ENCODE data around the gene ELFN1.

The ELFN1 gene

DNA sequence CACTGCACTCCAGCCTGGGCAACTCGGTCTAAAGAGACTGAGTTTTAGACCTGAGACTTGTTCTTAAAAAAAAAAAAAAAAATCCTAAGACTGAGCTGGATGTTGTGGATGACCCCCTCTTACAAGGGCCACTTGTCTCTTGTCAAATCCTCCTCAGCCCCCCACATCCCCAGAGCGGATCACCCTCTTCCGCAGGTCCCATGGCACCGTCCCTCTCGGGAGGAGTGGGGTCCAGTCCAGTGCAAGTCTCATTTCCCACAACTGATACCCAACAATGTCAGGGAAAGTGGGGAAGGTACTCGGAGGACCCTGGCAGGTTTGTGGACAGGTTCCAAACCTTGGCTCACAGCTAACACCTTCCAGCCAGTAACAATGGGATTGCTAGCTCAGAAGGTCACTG is 100.3 kb downstream of the ELFN1 start:
- DNase-seq, result no peak
- TF ChIP-seq POLR2A (IDR thresholded peaks at IDR 0.05; ENCODE audit: low read length), result no peak
- TF ChIP-seq GATA1 (IDR thresholded peaks at IDR 0.05; ENCODE audit: low read depth, low read length), result no peak

DNA sequence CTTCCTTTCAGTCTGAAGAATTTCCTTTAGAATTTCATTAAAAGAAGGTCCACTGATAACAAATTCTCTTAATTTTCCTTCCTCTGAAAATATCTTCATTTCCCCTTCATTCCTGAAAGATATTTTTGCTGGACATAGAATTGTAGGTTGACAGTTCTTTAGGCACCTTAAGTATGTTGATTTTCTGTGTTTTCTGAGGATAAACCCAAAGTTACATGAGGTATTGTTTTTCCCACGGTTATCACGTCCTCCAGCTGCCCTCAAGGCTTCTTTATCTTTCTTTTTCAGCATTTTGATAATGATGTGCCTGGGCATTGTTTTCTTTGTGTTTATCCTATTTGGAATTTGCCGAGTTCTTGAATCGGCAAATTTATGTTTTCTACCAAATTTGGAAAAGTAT is 105.3 kb downstream of the ELFN1 start:
- TF ChIP-seq POLR2A (IDR thresholded peaks at IDR 0.05; ENCODE audit: low read length) (no peak), GATA1 (IDR thresholded peaks at IDR 0.05; ENCODE audit: low read depth, low read length) (no peak)
- DNase-seq, result no peak

- DNase-seq, result no peak
- TF ChIP-seq GATA1 (IDR thresholded peaks at IDR 0.05; ENCODE audit: low read depth, low read length), result no peak
- TF ChIP-seq POLR2A (IDR thresholded peaks at IDR 0.05; ENCODE audit: low read length), result no peak
These were observed 107.0 kb downstream of the ELFN1 start for GRCh38 chr7:1777122-1777521.

DNA sequence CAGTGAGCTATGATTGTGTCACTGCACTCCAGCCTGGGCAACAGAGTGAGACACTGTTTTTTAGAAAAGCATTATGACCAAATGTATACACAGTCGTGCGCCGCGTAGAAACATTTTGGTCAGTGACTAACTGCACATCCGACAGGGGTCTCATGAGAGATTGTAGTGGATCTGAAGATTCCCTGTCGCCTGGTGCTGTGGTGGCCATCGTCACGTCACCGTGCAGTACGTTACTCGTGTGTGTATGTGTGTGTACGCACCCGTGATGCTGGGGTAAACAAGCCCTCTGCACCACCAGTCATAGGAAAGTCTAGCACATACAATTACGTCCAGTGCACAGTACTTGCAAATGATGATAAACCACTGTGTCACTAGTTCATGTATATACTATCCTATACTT is 109.4 kb downstream of the ELFN1 start:
- DNase-seq, result no peak

GRCh38 chr7:1781369-1781768 is 111.3 kb downstream of the ELFN1 start:
- TF ChIP-seq POLR2A (IDR thresholded peaks at IDR 0.05; ENCODE audit: low read length), result no peak
- no peak for TF ChIP-seq GATA1 (IDR thresholded peaks at IDR 0.05; ENCODE audit: low read depth, low read length)
- DNase-seq, result no peak

More for the DNA sequence above, 109.4 kb downstream of the ELFN1 start:
- TF ChIP-seq GATA1 (IDR thresholded peaks at IDR 0.05; ENCODE audit: low read depth, low read length) (no peak), POLR2A (IDR thresholded peaks at IDR 0.05; ENCODE audit: low read length) (no peak)

DNA sequence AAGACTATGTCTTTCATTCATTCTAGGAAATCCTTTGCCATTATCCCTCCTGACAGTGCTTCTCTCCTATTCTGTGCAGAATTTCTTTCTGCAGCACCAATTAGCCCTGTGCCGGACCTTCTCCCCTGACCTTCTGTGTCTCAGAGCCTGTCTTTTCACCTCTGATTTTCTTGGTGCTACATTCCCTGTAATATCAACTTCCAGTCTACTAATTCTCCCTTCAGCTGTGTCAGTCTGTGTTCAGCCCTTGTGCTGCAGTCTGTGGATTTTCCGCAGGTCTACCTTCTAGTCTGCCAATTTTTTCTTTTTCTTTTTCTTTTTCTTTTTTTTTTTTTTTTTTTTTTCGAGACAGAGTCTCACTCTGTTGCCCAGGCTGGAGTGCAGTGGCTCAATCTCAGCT is 115.8 kb downstream of the ELFN1 start:
- DNase-seq, result no peak
- TF ChIP-seq POLR2A (IDR thresholded peaks at IDR 0.05; ENCODE audit: low read length), result no peak
- TF ChIP-seq GATA1 (IDR thresholded peaks at IDR 0.05; ENCODE audit: low read depth, low read length), result no peak

DNA sequence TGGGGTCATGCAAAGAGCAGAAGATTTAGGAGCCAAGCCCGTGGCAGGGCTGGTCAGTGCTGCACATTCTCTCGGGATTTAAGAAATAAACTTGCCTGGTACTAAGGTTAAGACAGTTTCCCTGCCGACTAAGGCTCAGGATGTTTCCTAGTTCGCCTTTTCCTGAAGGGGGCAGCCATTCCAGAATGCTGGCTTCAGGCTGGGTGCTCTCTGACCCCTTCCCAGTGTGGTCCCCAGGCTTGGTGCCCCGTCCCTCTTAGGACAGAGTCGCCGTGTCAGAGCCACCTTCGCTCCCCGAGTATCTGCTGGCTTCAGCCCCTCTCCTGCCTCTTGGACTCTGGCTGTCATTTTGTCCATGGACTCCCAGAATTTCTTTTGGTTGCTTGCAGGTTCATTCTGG is 117.2 kb downstream of the ELFN1 start:
- no peak for TF ChIP-seq POLR2A (IDR thresholded peaks at IDR 0.05; ENCODE audit: low read length)
- TF ChIP-seq GATA1 (IDR thresholded peaks at IDR 0.05; ENCODE audit: low read depth, low read length), result no peak
- DNase-seq, result no peak

DNA sequence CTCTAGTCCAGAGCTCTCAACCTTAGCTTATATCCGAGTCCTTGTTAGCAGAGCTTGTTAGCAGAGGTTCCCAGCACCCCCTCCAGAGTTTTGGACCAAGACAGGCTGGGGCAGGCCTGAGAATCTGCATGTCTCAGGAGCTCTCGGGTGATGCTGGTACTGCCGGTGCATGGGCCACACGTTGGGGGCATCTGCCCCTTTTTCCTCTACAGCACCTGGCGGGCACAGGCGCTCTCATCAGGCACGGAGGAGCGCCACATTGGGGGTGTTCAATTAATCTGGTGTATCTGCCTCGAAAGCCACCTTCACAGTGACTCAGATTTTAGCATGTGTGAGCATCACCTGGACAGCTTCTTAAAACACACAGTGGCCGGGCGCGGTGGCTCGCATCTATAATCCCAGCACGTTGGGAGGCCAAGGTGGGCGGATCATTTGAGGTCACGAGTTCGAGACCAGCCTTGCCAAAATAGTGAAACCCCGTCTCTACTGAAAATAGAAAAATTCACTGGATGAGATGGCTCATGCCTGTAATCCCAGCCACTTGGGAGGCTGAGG is 117.7 kb downstream of the ELFN1 start:
- DNase-seq, result no peak

DNA sequence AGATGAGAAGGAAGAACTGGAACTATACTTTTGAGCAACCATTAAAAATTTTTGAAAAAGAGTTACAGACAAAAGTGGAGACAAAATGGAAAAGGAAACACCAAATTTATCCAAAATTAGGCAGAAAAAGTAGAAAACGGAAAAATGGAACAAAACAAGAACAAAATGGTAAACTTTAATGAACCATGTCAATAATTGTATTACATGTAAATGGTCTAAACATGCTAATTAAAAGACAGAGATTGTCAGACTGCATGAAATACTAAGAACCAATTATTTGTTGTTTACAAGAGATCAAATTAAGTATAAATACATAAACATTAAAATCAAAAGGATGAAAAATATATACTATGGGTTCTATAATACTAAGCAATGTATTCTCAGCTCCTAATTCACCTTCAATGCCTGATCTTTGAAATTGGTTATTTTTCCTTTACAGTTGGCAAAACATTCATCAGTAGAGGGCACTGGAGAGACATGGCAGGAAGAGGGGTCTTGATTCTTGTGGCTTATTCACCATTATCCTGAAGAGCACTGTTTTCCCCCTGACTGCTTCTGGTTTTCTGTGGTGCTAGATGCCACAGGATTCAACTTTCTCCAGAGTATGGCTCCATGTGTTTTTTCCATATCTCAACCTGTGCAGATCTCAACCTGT is 124.9 kb downstream of the ELFN1 start:
- no peak for TF ChIP-seq GATA1 (IDR thresholded peaks at IDR 0.05; ENCODE audit: low read depth, low read length)
- no peak for TF ChIP-seq POLR2A (IDR thresholded peaks at IDR 0.05; ENCODE audit: low read length)

More for the DNA sequence above, 117.7 kb downstream of the ELFN1 start:
- no peak for TF ChIP-seq GATA1 (IDR thresholded peaks at IDR 0.05; ENCODE audit: low read depth, low read length)

More for the DNA sequence above, 124.9 kb downstream of the ELFN1 start:
- DNase-seq, result peak; percentile 33 to 47
